ENCODE data around the gene PERP.

PERP gene

GRCh38 chr6:138044972-138045371 is 62.2 kb downstream of the PERP start:
- no peak for DNase-seq (ENCODE audit: low read depth)

- DNase-seq (ENCODE audit: low read depth), result no peak
Measured at GRCh38 chr6:138044458-138044857, 62.8 kb downstream of the PERP start.

Data from fibroblast of the conjunctiva (primary cell).